ENCODE data around the gene KAZN.

DNA sequence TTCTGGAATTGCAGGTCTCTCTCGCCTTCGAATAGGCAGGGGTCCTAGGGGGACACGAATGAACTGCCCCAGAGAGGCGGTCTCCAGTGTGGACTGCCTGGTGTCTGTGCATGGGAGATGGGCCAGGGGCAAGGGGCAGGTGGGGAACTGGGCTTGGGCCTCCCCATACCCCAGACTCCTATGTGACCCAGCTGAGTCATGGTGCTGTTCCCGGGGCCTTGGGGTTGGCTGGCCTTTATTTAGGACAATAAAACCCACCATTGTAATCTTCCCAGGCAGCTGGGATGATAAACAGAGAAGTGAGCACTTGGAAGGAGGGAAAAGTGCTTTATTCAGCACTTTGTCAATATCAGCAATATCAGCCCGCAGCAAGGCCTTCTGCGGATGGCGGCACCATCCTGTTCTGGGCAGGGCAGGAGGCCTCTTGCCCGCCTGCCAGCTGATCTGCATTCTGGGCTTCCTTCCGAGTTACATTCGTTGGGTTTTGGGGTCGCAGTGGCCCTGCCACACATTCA is 346.0 kb downstream of the KAZN start:
- TF ChIP-seq, protein P1, sequence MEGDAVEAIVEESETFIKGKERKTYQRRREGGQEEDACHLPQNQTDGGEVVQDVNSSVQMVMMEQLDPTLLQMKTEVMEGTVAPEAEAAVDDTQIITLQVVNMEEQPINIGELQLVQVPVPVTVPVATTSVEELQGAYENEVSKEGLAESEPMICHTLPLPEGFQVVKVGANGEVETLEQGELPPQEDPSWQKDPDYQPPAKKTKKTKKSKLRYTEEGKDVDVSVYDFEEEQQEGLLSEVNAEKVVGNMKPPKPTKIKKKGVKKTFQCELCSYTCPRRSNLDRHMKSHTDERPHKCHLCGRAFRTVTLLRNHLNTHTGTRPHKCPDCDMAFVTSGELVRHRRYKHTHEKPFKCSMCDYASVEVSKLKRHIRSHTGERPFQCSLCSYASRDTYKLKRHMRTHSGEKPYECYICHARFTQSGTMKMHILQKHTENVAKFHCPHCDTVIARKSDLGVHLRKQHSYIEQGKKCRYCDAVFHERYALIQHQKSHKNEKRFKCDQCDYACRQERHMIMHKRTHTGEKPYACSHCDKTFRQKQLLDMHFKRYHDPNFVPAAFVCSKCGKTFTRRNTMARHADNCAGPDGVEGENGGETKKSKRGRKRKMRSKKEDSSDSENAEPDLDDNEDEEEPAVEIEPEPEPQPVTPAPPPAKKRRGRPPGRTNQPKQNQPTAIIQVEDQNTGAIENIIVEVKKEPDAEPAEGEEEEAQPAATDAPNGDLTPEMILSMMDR (IDR thresholded peaks at IDR 0.05; ENCODE audit: insufficient read depth, low read depth, low read length) = no peak
- TF ChIP-seq EZH2 (IDR thresholded peaks at IDR 0.05; ENCODE audit: insufficient read depth, low read length) = no peak
